HEK293 (cell line): Measurements from ENCODE around the gene SVOPL.

Source experiments
- CTCF ChIA-PET: fragments of 350-600 bp; formaldehyde crosslinking; extraction: SDS; loops from one replicate; lab custom pipeline; 2021; ENCODE audit warnings: antibody characterized with exemption; lab: Yijun Ruan, JAX
- POLR2A ChIA-PET: fragments of 300-600 bp; formaldehyde crosslinking; extraction: SDS; loops from one replicate; lab custom pipeline; 2020; ENCODE audit warnings: antibody characterized with exemption, inconsistent platforms; lab: Yijun Ruan, JAX
- H3K27ac ChIP-seq: fragments of 200-500 bp; sonication (Bioruptor generic); 2 replicates; pipeline ENCODE4 v1.5.1; 2014; ENCODE audit warnings: low read depth, low read length, control low read depth, inconsistent platforms; ENCODE audit errors: extremely low read depth
- H3K36me3 ChIP-seq, 2 experiments: fragments of 200-500 bp in 1 of 2; sonication (Bioruptor generic) in 1 of 2; 1 replicate in 1 of 2; 2 replicates in 1 of 2; pipeline ENCODE4 v1.5.1; 2014 to 2017; ENCODE audit warnings: inconsistent platforms in 2 of 2, low read length in 2 of 2; ENCODE audit not compliant: control insufficient read depth in 2 of 2, insufficient read depth in 1 of 2
- H3K4me1 ChIP-seq: fragments of 200-500 bp; sonication (Bioruptor generic); 2 replicates; pipeline ENCODE4 v1.5.1; 2014; ENCODE audit warnings: mild to moderate bottlenecking, low read length, inconsistent platforms; ENCODE audit not compliant: control insufficient read depth, insufficient read depth
- H3K4me3 ChIP-seq: 2 replicates; pipeline ENCODE4 v1.5.1; 2011; ENCODE audit warnings: low read depth, mild to moderate bottlenecking, control low read depth, low read length, moderate library complexity
- H3K9me3 ChIP-seq: fragments of 200-500 bp; sonication (Bioruptor generic); 2 replicates; pipeline ENCODE4 v1.5.1; 2014; ENCODE audit warnings: low read depth, low read length, inconsistent platforms; ENCODE audit not compliant: control insufficient read depth, insufficient read depth
- GFI1B ChIP-seq: fragments of 450-650 bp; formaldehyde crosslinking; IDR thresholded peaks from 2 replicates; pipeline ENCODE4 v1.5.1; 2016; ENCODE audit warnings: missing biosample characterization, missing genetic modification characterization
- GLI2 ChIP-seq: fragments of 450-650 bp; formaldehyde crosslinking; IDR thresholded peaks from 2 replicates; pipeline ENCODE4; 2017; ENCODE audit warnings: missing biosample characterization, missing genetic modification characterization, low read depth, borderline replicate concordance
- PRDM6 ChIP-seq: fragments of 450-650 bp; formaldehyde crosslinking; IDR thresholded peaks from 2 replicates; pipeline ENCODE4 v1.5.1; 2017; ENCODE audit warnings: missing biosample characterization, missing genetic modification characterization
- SCRT2 ChIP-seq: fragments of 450-650 bp; formaldehyde crosslinking; IDR thresholded peaks from 2 replicates; pipeline ENCODE4 v1.5.1; 2016; ENCODE audit warnings: missing biosample characterization, missing genetic modification characterization
- SP7 ChIP-seq: fragments of 450-650 bp; formaldehyde crosslinking; IDR thresholded peaks from 2 replicates; pipeline ENCODE4 v1.5.1; 2016; ENCODE audit warnings: missing biosample characterization, missing genetic modification characterization
- ZFHX2 ChIP-seq: fragments of 450-650 bp; formaldehyde crosslinking; conservative IDR thresholded peaks from 2 replicates; pipeline ENCODE4 v1.5.1; 2016; ENCODE audit warnings: missing biosample characterization, missing genetic modification characterization
- ZFP41 ChIP-seq: fragments of 450-650 bp; formaldehyde crosslinking; IDR thresholded peaks from 2 replicates; pipeline ENCODE4 v1.5.1; 2016; ENCODE audit warnings: missing biosample characterization, missing genetic modification characterization, borderline replicate concordance
- ZNF10 ChIP-seq: fragments of 450-650 bp; formaldehyde crosslinking; IDR thresholded peaks from 2 replicates; pipeline ENCODE4 v1.5.1; 2017; ENCODE audit warnings: missing biosample characterization, missing genetic modification characterization
- ZNF133 ChIP-seq: fragments of 450-650 bp; formaldehyde crosslinking; IDR thresholded peaks from 2 replicates; pipeline ENCODE4 v1.5.1; 2016; ENCODE audit warnings: missing biosample characterization, missing genetic modification characterization
- ZNF157 ChIP-seq: fragments of 450-650 bp; formaldehyde crosslinking; IDR thresholded peaks from 2 replicates; pipeline ENCODE4 v1.5.1; 2016; ENCODE audit warnings: missing biosample characterization, missing genetic modification characterization
- ZNF16 ChIP-seq: fragments of 450-650 bp; formaldehyde crosslinking; IDR thresholded peaks from 2 replicates; pipeline ENCODE4 v1.5.1; 2016; ENCODE audit warnings: low read depth, missing biosample characterization, missing genetic modification characterization
- ZNF302 ChIP-seq: fragments of 450-650 bp; formaldehyde crosslinking; IDR thresholded peaks from 2 replicates; pipeline ENCODE4 v1.5.1; 2016; ENCODE audit warnings: missing biosample characterization, missing genetic modification characterization, low read depth
- ZNF324 ChIP-seq: fragments of 450-650 bp; formaldehyde crosslinking; IDR thresholded peaks from 2 replicates; pipeline ENCODE4 v1.5.1; 2016; ENCODE audit warnings: missing biosample characterization, missing genetic modification characterization
- ZNF350 ChIP-seq: fragments of 450-650 bp; formaldehyde crosslinking; IDR thresholded peaks from 2 replicates; pipeline ENCODE4 v1.5.0; 2017; ENCODE audit warnings: missing biosample characterization, mild to moderate bottlenecking, missing genetic modification characterization
- ZNF426 ChIP-seq: fragments of 450-650 bp; formaldehyde crosslinking; IDR thresholded peaks from 2 replicates; pipeline ENCODE4 v1.5.1; 2017; ENCODE audit warnings: missing biosample characterization, missing genetic modification characterization, mild to moderate bottlenecking, inconsistent platforms, moderate library complexity
- ZNF473 ChIP-seq: fragments of 450-650 bp; formaldehyde crosslinking; IDR thresholded peaks from 2 replicates; pipeline ENCODE4 v1.5.1; 2017; ENCODE audit warnings: missing biosample characterization, missing genetic modification characterization
- ZNF510 ChIP-seq: fragments of 450-650 bp; formaldehyde crosslinking; IDR thresholded peaks from 2 replicates; pipeline ENCODE4 v1.5.1; 2018; ENCODE audit warnings: mild to moderate bottlenecking, missing genetic modification characterization, missing biosample characterization; ENCODE audit not compliant: insufficient replicate concordance
- ZNF596 ChIP-seq: fragments of 450-650 bp; IDR thresholded peaks from 2 replicates; pipeline ENCODE4 v1.5.0; 2018; ENCODE audit warnings: missing biosample characterization, mild to moderate bottlenecking, missing genetic modification characterization, moderate library complexity
- ZNF624 ChIP-seq: fragments of 450-650 bp; formaldehyde crosslinking; IDR thresholded peaks from 2 replicates; pipeline ENCODE4 v1.5.1; 2017; ENCODE audit warnings: missing biosample characterization, missing genetic modification characterization
- ZNF626 ChIP-seq: fragments of 450-650 bp; sonication (Bioruptor Pico); formaldehyde crosslinking; IDR thresholded peaks from 2 replicates; pipeline ENCODE4 v1.5.1; 2018; ENCODE audit warnings: missing biosample characterization, missing genetic modification characterization, inconsistent platforms
- ZNF629 ChIP-seq: fragments of 450-650 bp; formaldehyde crosslinking; IDR thresholded peaks from 2 replicates; pipeline ENCODE4 v1.5.1; 2017; ENCODE audit warnings: missing biosample characterization, missing genetic modification characterization
- ZNF768 ChIP-seq: fragments of 450-650 bp; formaldehyde crosslinking; IDR thresholded peaks from 2 replicates; pipeline ENCODE4 v1.5.1; 2018; ENCODE audit warnings: missing biosample characterization, mild to moderate bottlenecking, missing genetic modification characterization
- ZNF776 ChIP-seq: fragments of 450-650 bp; formaldehyde crosslinking; IDR thresholded peaks from 2 replicates; pipeline ENCODE4 v1.5.0; 2017; ENCODE audit warnings: missing biosample characterization, missing genetic modification characterization, borderline replicate concordance
- ZSCAN30 ChIP-seq: fragments of 450-650 bp; IDR thresholded peaks from 2 replicates; pipeline ENCODE4 v1.5.1; 2018; ENCODE audit warnings: missing biosample characterization, mild to moderate bottlenecking, missing genetic modification characterization, moderate library complexity

Gene SVOPL

GRCh38 chr7:138666385-138666784 lies 34.8 kb downstream of the SVOPL start:
- ChIA-PET POLR2A (interaction anchor here (0.7 kb wide), 1 partner anchor 18 kb away, joined by 6 read pairs; no protein-coding TSS in a partner anchor), CTCF (interaction anchor here (0.6 to 2.2 kb wide), 3 partner anchors 21 to 308 kb away, joined by 3 to 5 read pairs (median 3); no protein-coding TSS in a partner anchor)

GRCh38 chr7:138665669-138666140 lies 35.5 kb downstream of the SVOPL start:
- H3K4me1 ChIP-seq = no peaks in the 10 kb centered on the region; the same call in 1 of the 2 replicates
- POLR2A ChIA-PET = no interaction called here
- TF ChIP-seq ZNF16 (tag by site-specific recombination) = no peak
- no peak for TF ChIP-seq PRDM6 (tag by site-specific recombination)
- no peak for TF ChIP-seq ZSCAN30
- no peak for TF ChIP-seq ZNF302 (tag by site-specific recombination)
- TF ChIP-seq ZNF473 (tag by site-specific recombination) = no peak
- TF ChIP-seq ZNF596 = no peak
- no peak for TF ChIP-seq ZFHX2
- TF ChIP-seq ZNF350 (tag by site-specific recombination) = no peak
- TF ChIP-seq ZNF133 = no peak
- no peak for TF ChIP-seq ZNF629 (tag by site-specific recombination)
- no peak for TF ChIP-seq ZNF10 (tag by site-specific recombination)
- TF ChIP-seq GLI2 (tag by site-specific recombination) = no peak
- TF ChIP-seq, all 188 proteins: peak for 0
- CTCF ChIA-PET = interaction anchor here (0.6 to 2.2 kb wide), 3 partner anchors 21 to 200 kb away, joined by 3 to 5 read pairs (median 4); no protein-coding TSS in a partner anchor
- Histone ChIP-seq H3K36me3 (no peaks in the 10 kb centered on the region), H3K9me3 (no peaks in the 10 kb centered on the region), H3K27ac (no peak overlapping the region), H3K4me3 (no peak overlapping the region)

More at GRCh38 chr7:138666385-138666784, 34.8 kb downstream of the SVOPL start:
- no peaks in the 10 kb centered on the region for H3K36me3 ChIP-seq
- H3K9me3 ChIP-seq = no peaks in the 10 kb centered on the region
- no peak overlapping the region for H3K4me3 ChIP-seq
- no peak overlapping the region for H3K27ac ChIP-seq
- H3K4me1 ChIP-seq = no peaks in the 10 kb centered on the region; the same call in 1 of the 2 replicates
- TF ChIP-seq ZNF324 (tag by site-specific recombination) = no peak
- no peak for TF ChIP-seq ZFP41 (tag by site-specific recombination)
- TF ChIP-seq ZNF626 (tag by site-specific recombination) = no peak
- no peak for TF ChIP-seq SP7 (tag by site-specific recombination)
- no peak for TF ChIP-seq GFI1B
- TF ChIP-seq ZNF133 = no peak
- TF ChIP-seq ZNF510 (tag by site-specific recombination) = no peak
- TF ChIP-seq ZNF157 = no peak
- TF ChIP-seq ZNF768 (tag by site-specific recombination) = no peak
- TF ChIP-seq ZNF426 = no peak
- no peak for TF ChIP-seq SCRT2
- no peak for TF ChIP-seq ZNF776 (tag by site-specific recombination)
- TF ChIP-seq ZNF624 (tag by site-specific recombination) = no peak
